Measurements from ENCODE around the gene MS4A6E.

The MS4A6E gene

GRCh38 chr11:60315871-60316270, 11.2 kb upstream of the MS4A6E start:
- FAIRE-seq = no peak
- no peak for TF ChIP-seq CTCF (IDR thresholded peaks at IDR 0.05; ENCODE audit: insufficient read depth, missing control alignments)
- DNase-seq (ENCODE audit: insufficient read length, low spot score) = no peak

GRCh38 chr11:60316317-60316716, 10.7 kb upstream of the MS4A6E start:
- no peak for DNase-seq (ENCODE audit: insufficient read length, low spot score)
- no peak for TF ChIP-seq CTCF (IDR thresholded peaks at IDR 0.05; ENCODE audit: insufficient read depth, missing control alignments)
- FAIRE-seq = no peak

- FAIRE-seq (no peak), DNase-seq (ENCODE audit: insufficient read length, low spot score) (no peak)
- no peak for TF ChIP-seq CTCF (IDR thresholded peaks at IDR 0.05; ENCODE audit: insufficient read depth, missing control alignments)
These were observed 8.3 kb upstream of the MS4A6E start for GRCh38 chr11:60318726-60319125.

GRCh38 chr11:60321051-60321450, 6.0 kb upstream of the MS4A6E start:
- no peak for TF ChIP-seq CTCF (IDR thresholded peaks at IDR 0.05; ENCODE audit: insufficient read depth, missing control alignments)
- DNase-seq (ENCODE audit: insufficient read length, low spot score) = no peak
- no peak for FAIRE-seq

- no peak for DNase-seq (ENCODE audit: insufficient read length, low spot score)
- TF ChIP-seq CTCF (IDR thresholded peaks at IDR 0.05; ENCODE audit: insufficient read depth, missing control alignments) = no peak
- FAIRE-seq = no peak
These were observed 1.4 kb downstream of the MS4A6E start for GRCh38 chr11:60328460-60328859.

- no peak for TF ChIP-seq CTCF (IDR thresholded peaks at IDR 0.05; ENCODE audit: insufficient read depth, missing control alignments)
- FAIRE-seq (no peak), DNase-seq (ENCODE audit: insufficient read length, low spot score) (no peak)
These were observed 5.8 kb downstream of the MS4A6E start for GRCh38 chr11:60332846-60333245.

- DNase-seq (ENCODE audit: insufficient read length, low spot score) = peak; percentile 25
- FAIRE-seq = no peak
- peak; percentile 56 for TF ChIP-seq CTCF (IDR thresholded peaks at IDR 0.05; ENCODE audit: insufficient read depth, missing control alignments)
These were observed 7.1 kb downstream of the MS4A6E start for GRCh38 chr11:60334005-60334620.

Data from D721Med (cell line).